CD4-positive, alpha-beta memory T cell (primary cell): ENCODE data around the gene KAT2A. TPM values are rescaled to one million over a fixed set of nuclear protein-coding genes. Genes with fewer than 3 reads are reported as not detected.

ENCODE experiments used
- CTCF ChIA-PET: fragments of 350-600 bp; sonication (Branson Sonifier 250); formaldehyde crosslinking; loops from one replicate; lab custom pipeline; 2021; ENCODE audit warnings: inconsistent platforms; ENCODE audit not compliant: partially characterized antibody; lab: Charles Lee
- POLR2A ChIA-PET: fragments of 350-600 bp; sonication (Branson Sonifier 250); formaldehyde crosslinking; loops from one replicate; lab custom pipeline; 2021; ENCODE audit not compliant: partially characterized antibody; lab: Charles Lee
- DNase-seq, 5 donors: peaks; one replicate each; pipeline versions ENCODE4 v3.0.0 to v3.0.0-alpha.2; 2020 to 2022; ENCODE audit warnings: mixed read lengths in 1 of 5
- H3K27ac ChIP-seq: one replicate; pipeline ENCODE4 v1.7.0; 2013; ENCODE audit warnings: low read depth, low read length
- H3K27me3 ChIP-seq: 2 replicates; pipeline ENCODE4 v1.7.0; 2013; ENCODE audit warnings: mild to moderate bottlenecking, low read length, moderate library complexity; ENCODE audit not compliant: insufficient read depth
- H3K36me3 ChIP-seq: 2 replicates; pipeline ENCODE4 v1.7.0; 2013; ENCODE audit warnings: mild to moderate bottlenecking, low read length, moderate library complexity; ENCODE audit not compliant: insufficient read depth
- H3K4me1 ChIP-seq: 2 replicates; pipeline ENCODE4 v1.7.0; 2013; ENCODE audit warnings: mild to moderate bottlenecking, low read length, moderate library complexity; ENCODE audit not compliant: insufficient read depth
- H3K4me3 ChIP-seq, 2 donors: one replicate each; pipeline ENCODE4 v1.7.0; 2013; ENCODE audit warnings: low read length in 2 of 2, mild to moderate bottlenecking in 1 of 2
- H3K9me3 ChIP-seq, 2 donors: one replicate each; pipeline ENCODE4 v1.7.0; 2013; ENCODE audit warnings: low read length in 2 of 2, control low read depth in 1 of 2; ENCODE audit not compliant: control insufficient read depth in 1 of 2
- H3K27ac Mint-ChIP-seq, 7 donors: one replicate each; pipeline ENCODE4 v1.8.0; 2020 to 2021; ENCODE audit warnings: mixed read lengths in 7 of 7, mild to moderate bottlenecking in 6 of 7, inconsistent platforms in 3 of 7, moderate library complexity in 3 of 7
- H3K27me3 Mint-ChIP-seq, 2 donors: one replicate each; pipeline ENCODE4 v1.8.0; 2020 to 2021; ENCODE audit warnings: mixed read lengths in 2 of 2
- H3K36me3 Mint-ChIP-seq, 2 donors: one replicate each; pipeline ENCODE4 v1.8.0; 2020 to 2021; ENCODE audit warnings: mixed read lengths in 2 of 2, inconsistent platforms in 1 of 2, mild to moderate bottlenecking in 1 of 2
- H3K4me1 Mint-ChIP-seq, 4 donors: one replicate each; pipeline ENCODE4 v1.8.0; 2020 to 2021; ENCODE audit warnings: mixed read lengths in 4 of 4, mild to moderate bottlenecking in 1 of 4
- H3K4me3 Mint-ChIP-seq, 8 donors: one replicate each; pipeline ENCODE4 v1.8.0; 2020 to 2021; ENCODE audit warnings: mixed read lengths in 8 of 8, mild to moderate bottlenecking in 7 of 8, moderate library complexity in 6 of 8, inconsistent platforms in 3 of 8
- H3K9me3 Mint-ChIP-seq, 8 donors: one replicate each; pipeline ENCODE4 v1.8.0; 2020 to 2021; ENCODE audit warnings: mixed read lengths in 8 of 8, mild to moderate bottlenecking in 5 of 8, inconsistent platforms in 3 of 8, moderate library complexity in 1 of 8
- intact Hi-C: fragments of 100-400 bp; cut with micrococcal nuclease; formaldehyde crosslinking; loops from one replicate; pipeline ENCODE4 v1.15.1; 2023
- polyA plus RNA-seq, 2 donors: library from polyadenylated mRNA; unstranded; fragments of 300-500 nt; fragmentation: Illumina TruSeq; gene quantifications; one replicate each; pipeline ENCODE4 v1.2.3, GENCODE V29; 2021
- total RNA-seq, 2 experiments: library from RNA; stranded (reverse); gene quantifications; one replicate each; pipeline ENCODE4 v1.2.3, GENCODE V29; 2021

Gene KAT2A
- total and polyA plus RNA-seq, 4 experiments from 2014 or later = 5.9 to 39.9 (median 22.9) TPM

DNA sequence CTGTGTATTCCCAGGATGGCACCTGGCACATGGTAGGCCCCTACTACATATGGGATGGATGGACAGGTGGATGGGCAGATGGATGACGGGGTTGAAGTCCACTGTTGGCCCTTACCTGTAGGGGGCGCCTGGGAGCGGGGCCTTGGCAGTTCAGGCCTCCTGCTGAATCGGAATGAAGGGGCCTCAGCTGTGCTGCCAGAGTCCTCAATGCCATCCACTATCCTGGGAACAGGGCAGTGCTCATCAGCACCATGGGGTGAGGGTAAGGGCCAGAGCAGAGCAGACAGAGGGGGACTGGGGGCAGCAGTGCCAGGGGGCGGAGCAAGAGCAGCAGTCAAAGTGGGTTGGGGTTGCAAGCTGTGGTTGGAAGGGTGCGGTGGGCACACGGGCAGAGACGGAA lies 41.9 kb upstream of the KAT2A start:
- H3K4me3 Mint-ChIP-seq = no peak overlapping the region
- H3K27me3 Mint-ChIP-seq = no peaks in the 10 kb centered on the region
- intact Hi-C loops = no loop called here
- CTCF ChIA-PET = no interaction called here
- Histone ChIP-seq H3K4me1 (no peaks in the 10 kb centered on the region), H3K36me3 (no peaks in the 10 kb centered on the region), H3K9me3 (no peaks in the 10 kb centered on the region), H3K27me3 (no peaks in the 10 kb centered on the region), H3K27ac (no peak overlapping the region), H3K4me3 (no peak overlapping the region)
- no peaks in the 10 kb centered on the region for H3K36me3 Mint-ChIP-seq
- no peaks in the 10 kb centered on the region for H3K4me1 Mint-ChIP-seq
- no peak for DNase-seq
- POLR2A ChIA-PET = no interaction called here
- H3K9me3 Mint-ChIP-seq = peaks cover 0 to 1% (median 0%) of the 10 kb centered on the region in 8 donors
- H3K27ac Mint-ChIP-seq = no peak overlapping the region

DNA sequence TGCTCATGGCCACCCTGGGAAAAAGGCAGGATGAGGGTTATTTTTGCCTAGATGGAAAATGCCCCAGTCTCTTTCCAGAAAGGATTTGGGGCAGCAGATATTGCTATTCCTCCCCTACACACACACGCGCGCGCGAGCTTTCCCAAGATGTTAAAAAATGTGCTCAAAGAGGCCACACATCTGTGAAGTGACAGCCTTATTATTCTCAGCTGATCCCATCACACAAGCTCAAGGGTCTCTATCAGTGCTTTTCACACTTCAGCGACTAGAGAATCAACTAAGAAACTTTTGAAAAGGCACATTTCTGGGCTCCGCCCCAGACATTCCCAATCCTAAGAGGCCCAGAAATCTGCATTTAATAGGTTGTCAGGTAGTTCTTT lies 39.4 kb upstream of the KAT2A start:
- DNase-seq = no peak
- H3K4me1 ChIP-seq = peaks cover 3% of the 10 kb centered on the region
- H3K27me3 ChIP-seq = no peaks in the 10 kb centered on the region
- H3K4me3 ChIP-seq = no peak overlapping the region
- Mint-ChIP-seq H3K27me3 (no peaks in the 10 kb centered on the region), H3K27ac (no peak overlapping the region), H3K9me3 (peaks cover 0 to 9% (median 0%) of the 10 kb centered on the region in 8 donors), H3K4me1 (peaks cover 0 to 6% (median 1%) of the 10 kb centered on the region in 4 donors), H3K4me3 (no peak overlapping the region), H3K36me3 (no peaks in the 10 kb centered on the region)
- H3K27ac ChIP-seq = no peak overlapping the region
- intact Hi-C loops = no loop called here
- H3K36me3 ChIP-seq = no peaks in the 10 kb centered on the region
- no peaks in the 10 kb centered on the region for H3K9me3 ChIP-seq
- ChIA-PET POLR2A (no interaction called here), CTCF (no interaction called here)

DNA sequence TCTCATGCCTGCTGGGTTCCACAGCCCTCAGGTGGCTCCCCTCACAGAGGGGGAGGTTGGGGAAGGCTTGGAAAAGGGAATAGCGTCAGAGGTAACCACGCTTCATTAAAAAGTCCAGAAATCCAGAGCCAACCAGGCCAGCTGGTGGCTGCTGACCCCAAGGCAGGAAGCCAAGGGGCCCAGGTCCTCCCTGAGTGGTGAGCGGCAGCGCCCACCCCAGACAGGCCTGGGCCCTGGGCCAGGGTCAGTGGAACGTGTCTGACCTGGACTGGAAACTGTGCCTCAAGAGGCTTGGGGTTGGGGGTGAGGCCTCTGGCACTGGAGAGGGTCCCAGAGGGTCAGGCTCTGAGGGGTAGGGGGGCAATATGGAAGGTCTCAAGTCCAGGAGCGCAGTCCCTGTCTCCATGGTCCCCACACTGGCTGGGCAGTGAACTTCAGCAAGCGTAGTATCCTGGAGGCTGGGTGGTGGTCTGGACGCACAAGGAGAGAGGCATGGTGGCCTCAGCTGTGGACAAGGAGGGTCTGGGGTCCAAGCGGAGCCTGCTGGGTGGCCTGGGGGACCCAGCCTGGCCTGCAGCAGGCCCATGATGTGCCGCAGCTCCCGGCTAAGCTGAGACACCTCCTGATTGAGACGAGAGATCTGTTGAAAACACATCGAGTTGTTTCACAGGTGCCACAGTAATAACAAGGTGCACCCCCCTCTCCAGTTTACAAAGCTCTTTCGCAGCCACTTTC lies 38.8 kb upstream of the KAT2A start:
- Histone ChIP-seq H3K36me3 (no peaks in the 10 kb centered on the region), H3K9me3 (no peaks in the 10 kb centered on the region), H3K4me1 (peaks cover 7% of the 10 kb centered on the region), H3K27ac (no peak overlapping the region), H3K27me3 (no peaks in the 10 kb centered on the region), H3K4me3 (no peak overlapping the region)
- DNase-seq = no peak
- Mint-ChIP-seq H3K4me3 (no peak overlapping the region), H3K27ac (no peak overlapping the region), H3K36me3 (peaks cover 0 to under 1% of the 10 kb centered on the region in 2 donors), H3K27me3 (no peaks in the 10 kb centered on the region), H3K9me3 (peaks cover 0 to 9% (median 0%) of the 10 kb centered on the region in 8 donors), H3K4me1 (peaks cover under 1 to 9% (median 3%) of the 10 kb centered on the region in 4 donors)
- ChIA-PET CTCF (no interaction called here), POLR2A (no interaction called here)
- intact Hi-C loops = no loop called here

DNA sequence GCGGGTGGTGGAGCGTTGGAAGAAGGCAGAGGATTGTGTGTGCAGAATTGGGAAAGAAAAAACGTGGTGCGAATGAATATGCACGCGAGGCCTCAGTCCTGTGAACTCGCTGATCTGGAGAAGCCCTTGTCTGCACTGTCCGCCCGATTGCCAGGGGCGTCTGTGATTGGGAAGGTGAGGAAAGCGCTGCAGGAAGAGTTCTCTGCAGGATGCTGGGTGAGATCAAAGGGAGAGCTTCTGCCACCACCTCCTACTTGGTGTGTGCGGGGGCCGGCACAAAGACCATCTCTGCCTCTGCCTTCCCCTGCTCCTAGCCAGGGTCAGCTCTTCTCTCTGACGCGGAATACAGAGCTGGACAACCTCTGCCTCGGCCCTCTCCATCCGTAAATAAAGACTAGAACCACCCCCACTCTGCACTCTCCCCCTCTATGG lies 34.5 kb upstream of the KAT2A start:
- CTCF ChIA-PET = interaction anchor here (0.6 to 3.1 kb wide), 2 partner anchors 26 to 37 kb away, joined by 3 to 10 read pairs; partner anchors contain the start of gene KCNH4

DNA sequence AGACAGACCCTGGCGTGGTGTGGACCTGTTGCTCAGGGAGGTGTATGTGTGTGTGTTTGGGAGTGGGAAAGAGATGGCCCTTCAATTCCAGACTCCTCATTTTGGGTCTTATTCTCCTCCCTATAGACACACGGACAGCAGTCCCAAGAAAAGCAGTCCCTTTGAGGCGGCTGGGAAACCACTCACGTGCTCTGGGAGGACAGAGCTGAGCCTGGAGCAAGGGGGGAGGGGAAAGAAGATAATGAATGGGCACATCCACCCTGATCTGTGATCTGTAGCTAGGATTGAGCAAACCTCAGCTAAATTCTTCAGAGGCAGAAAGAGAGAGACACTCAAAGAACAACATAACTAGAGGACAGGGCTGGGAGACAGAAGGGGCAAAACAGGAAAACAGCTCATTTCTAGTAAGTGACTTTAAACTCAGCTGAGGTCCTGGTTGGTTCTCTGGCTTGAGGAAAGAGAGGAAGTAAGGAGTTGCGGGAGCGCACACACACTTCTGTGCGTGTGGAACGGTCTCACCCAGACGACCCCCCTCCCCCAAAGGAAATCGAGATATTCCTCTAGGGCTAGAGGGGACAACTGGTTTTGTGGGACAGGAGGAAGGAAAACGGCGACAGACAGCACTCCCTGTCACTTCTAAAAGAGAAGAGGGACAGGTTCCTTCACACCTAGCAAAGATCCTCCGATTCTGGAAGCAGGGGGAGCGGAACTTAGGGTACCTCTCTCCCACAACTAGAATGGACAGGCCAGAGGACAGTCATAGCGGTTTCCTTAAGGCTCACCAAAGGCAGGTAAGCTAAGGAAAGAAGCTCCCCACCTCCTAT lies 33.0 kb upstream of the KAT2A start:
- DNase-seq = no peak
- Histone ChIP-seq H3K27me3 (no peaks in the 10 kb centered on the region), H3K4me3 (peak overlapping the region; percentile 86 to 96), H3K4me1 (peaks cover 42% of the 10 kb centered on the region), H3K9me3 (no peaks in the 10 kb centered on the region), H3K36me3 (peaks cover 7% of the 10 kb centered on the region), H3K27ac (peak overlapping the region; percentile 96)
- H3K27me3 Mint-ChIP-seq = no peaks in the 10 kb centered on the region
- intact Hi-C loops = loop anchor here (2.0 kb wide), 1 partner anchor 41 kb away; the partner anchor contains the start of gene DHX58
- peaks cover 24 to 49% (median 37%) of the 10 kb centered on the region in 4 donors for H3K4me1 Mint-ChIP-seq
- H3K4me3 Mint-ChIP-seq = peak overlapping the region; percentile 89 to 98 (median 94)
- H3K9me3 Mint-ChIP-seq = peaks cover 0 to 8% (median 0%) of the 10 kb centered on the region in 8 donors
- ChIA-PET POLR2A (interaction anchor here (0.6 to 2.0 kb wide), 14 partner anchors 9 to 844 kb away, joined by 3 to 7 read pairs (median 3); partner anchors contain the start of genes DHX58, GHDC, HCRT and KAT2A), CTCF (interaction anchor here (0.8 to 1.1 kb wide), 2 partner anchors 134 to 136 kb away, joined by 4 to 5 read pairs; partner anchors contain the start of genes DNAJC7 and NKIRAS2)
- H3K36me3 Mint-ChIP-seq = peaks cover 4 to 20% of the 10 kb centered on the region in 2 donors
- peak overlapping the region; percentile 82 to 98 (median 96) for H3K27ac Mint-ChIP-seq

More for the DNA sequence above, 34.5 kb upstream of the KAT2A start:
- Histone ChIP-seq H3K4me1 (peaks cover 41% of the 10 kb centered on the region), H3K4me3 (peak overlapping the region in 1 of 2 donors; percentile 41), H3K27me3 (no peaks in the 10 kb centered on the region), H3K9me3 (no peaks in the 10 kb centered on the region), H3K36me3 (peaks cover 7% of the 10 kb centered on the region), H3K27ac (peak overlapping the region; percentile 96)
- H3K36me3 Mint-ChIP-seq = peaks cover 4 to 18% of the 10 kb centered on the region in 2 donors
- no peak for DNase-seq
- H3K9me3 Mint-ChIP-seq = peaks cover 0 to 9% (median 0%) of the 10 kb centered on the region in 8 donors
- intact Hi-C loops = loop anchor here (1.0 to 2.0 kb wide), 6 partner anchors 26 to 236 kb away; partner anchors contain the start of genes CNP, DHX58, GHDC and KCNH4
- H3K27ac Mint-ChIP-seq = peak overlapping the region in 5 of 7 donors; percentile 3 to 95 (median 56)
- H3K4me3 Mint-ChIP-seq = peak overlapping the region; percentile 63 to 96 (median 90)
- POLR2A ChIA-PET = interaction anchor here (0.7 to 1.8 kb wide), 6 partner anchors 28 to 409 kb away, joined by 3 to 8 read pairs (median 3); partner anchors contain the start of genes CNP and GHDC
- no peaks in the 10 kb centered on the region for H3K27me3 Mint-ChIP-seq
- peaks cover 24 to 46% (median 35%) of the 10 kb centered on the region in 4 donors for H3K4me1 Mint-ChIP-seq

DNA sequence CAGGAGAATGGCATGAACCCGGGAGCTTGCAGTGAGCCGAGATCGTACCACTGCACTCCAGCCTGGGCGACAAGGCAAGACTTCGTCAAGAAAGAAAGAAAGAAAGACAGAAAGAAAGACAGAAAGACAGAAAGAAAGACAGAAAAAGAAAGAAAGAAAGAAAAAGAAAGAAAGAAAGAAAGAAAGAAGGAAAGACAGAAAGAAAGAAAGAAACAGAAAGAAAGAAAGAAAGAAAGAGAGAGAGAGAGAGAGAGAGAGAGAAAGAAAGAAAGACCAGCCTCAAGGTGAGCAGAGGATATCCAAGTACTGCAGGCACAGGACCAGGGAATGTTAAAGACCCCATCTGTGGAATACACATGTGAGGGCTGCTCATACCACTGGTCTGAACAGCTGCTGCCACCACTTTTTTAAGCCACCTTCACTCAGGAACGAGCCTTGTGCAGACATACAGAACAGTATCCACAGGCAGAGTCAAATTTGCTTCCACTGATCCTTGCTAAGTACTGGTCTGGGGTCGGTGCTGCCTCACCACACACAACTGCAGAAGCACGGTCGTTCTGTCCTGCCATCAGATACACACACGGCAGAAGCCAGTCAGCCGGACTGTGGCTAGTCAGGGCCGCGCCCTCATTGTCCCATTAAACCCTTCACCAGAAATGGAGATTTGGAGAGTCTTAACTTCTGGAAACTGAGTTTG lies 25.9 kb upstream of the KAT2A start:
- H3K4me1 Mint-ChIP-seq = peaks cover 26 to 61% (median 45%) of the 10 kb centered on the region in 4 donors
- ChIA-PET CTCF (interaction anchor here (0.6 kb wide), 1 partner anchor 83 kb away, joined by 3 read pairs; no protein-coding TSS in a partner anchor), POLR2A (no interaction called here)
- Histone ChIP-seq H3K4me1 (peaks cover 18% of the 10 kb centered on the region), H3K4me3 (no peak overlapping the region), H3K27ac (no peak overlapping the region), H3K36me3 (peaks cover 20% of the 10 kb centered on the region), H3K27me3 (no peaks in the 10 kb centered on the region), H3K9me3 (no peaks in the 10 kb centered on the region)
- peaks cover 16 to 50% of the 10 kb centered on the region in 2 donors for H3K36me3 Mint-ChIP-seq
- no peaks in the 10 kb centered on the region for H3K27me3 Mint-ChIP-seq
- H3K9me3 Mint-ChIP-seq = peaks cover 0 to 2% (median 0%) of the 10 kb centered on the region in 8 donors
- no peak overlapping the region for H3K4me3 Mint-ChIP-seq
- intact Hi-C loops = no loop called here
- peak overlapping the region in 3 of 7 donors; percentile 60 to 76 (median 62) for H3K27ac Mint-ChIP-seq
- DNase-seq = no peak
